Right atrium auricular region (tissue), 2 donors: ENCODE measurements around the gene CNGB1. TPM values are rescaled to one million over a fixed set of nuclear protein-coding genes. Genes with fewer than 3 reads are reported as not detected.

Experiments
- DNase-seq: peaks from one replicate; pipeline ENCODE4 v3.0.0-alpha.2; 2019; ENCODE audit warnings: low spot score
- H3K27ac ChIP-seq, 2 donors: fragments of 200-600 bp; sonication (generic); 1 replicate in 1 of 2; 2 replicates in 1 of 2; pipeline ENCODE4 v1.5.1; 2016 to 2019
- H3K27me3 ChIP-seq, 2 donors: fragments of 200-600 bp; sonication (generic); one replicate each; pipeline versions ENCODE4 v1.5.1 to v1.6.0; 2017 to 2019
- H3K36me3 ChIP-seq: fragments of 200-600 bp; sonication (generic); one replicate; pipeline ENCODE4 v1.5.1; 2016
- H3K4me1 ChIP-seq, 2 donors: fragments of 200-600 bp; sonication (generic); one replicate each; pipeline versions ENCODE4 v1.5.1 to v1.6.0; 2017 to 2019
- H3K4me3 ChIP-seq, 2 donors: fragments of 200-600 bp; sonication (generic); 1 replicate in 1 of 2; 2 replicates in 1 of 2; pipeline ENCODE4 v1.5.1; 2017 to 2019; ENCODE audit warnings: mild to moderate bottlenecking in 1 of 2, moderate library complexity in 1 of 2
- H3K9me3 ChIP-seq, 2 donors: fragments of 200-600 bp; sonication (generic); one replicate each; pipeline ENCODE4 v1.5.1; 2019
- total RNA-seq, 2 donors: library from RNA; depleted of rRNA; stranded (reverse); fragments of >200 nt; gene quantifications; one replicate each; pipeline ENCODE4 v1.1.0, GENCODE V29; 2016
- TF ChIP-seq, protein P1 (sequence below), 2 donors: fragments of 200-600 bp; sonication (generic); IDR thresholded peaks; one replicate each; pipeline ENCODE4 v1.5.1; 2019; ENCODE audit warnings: antibody characterized with exemption in 2 of 2

CNGB1 gene
- total RNA-seq, 2 donors from 2014 or later = not detected

DNA sequence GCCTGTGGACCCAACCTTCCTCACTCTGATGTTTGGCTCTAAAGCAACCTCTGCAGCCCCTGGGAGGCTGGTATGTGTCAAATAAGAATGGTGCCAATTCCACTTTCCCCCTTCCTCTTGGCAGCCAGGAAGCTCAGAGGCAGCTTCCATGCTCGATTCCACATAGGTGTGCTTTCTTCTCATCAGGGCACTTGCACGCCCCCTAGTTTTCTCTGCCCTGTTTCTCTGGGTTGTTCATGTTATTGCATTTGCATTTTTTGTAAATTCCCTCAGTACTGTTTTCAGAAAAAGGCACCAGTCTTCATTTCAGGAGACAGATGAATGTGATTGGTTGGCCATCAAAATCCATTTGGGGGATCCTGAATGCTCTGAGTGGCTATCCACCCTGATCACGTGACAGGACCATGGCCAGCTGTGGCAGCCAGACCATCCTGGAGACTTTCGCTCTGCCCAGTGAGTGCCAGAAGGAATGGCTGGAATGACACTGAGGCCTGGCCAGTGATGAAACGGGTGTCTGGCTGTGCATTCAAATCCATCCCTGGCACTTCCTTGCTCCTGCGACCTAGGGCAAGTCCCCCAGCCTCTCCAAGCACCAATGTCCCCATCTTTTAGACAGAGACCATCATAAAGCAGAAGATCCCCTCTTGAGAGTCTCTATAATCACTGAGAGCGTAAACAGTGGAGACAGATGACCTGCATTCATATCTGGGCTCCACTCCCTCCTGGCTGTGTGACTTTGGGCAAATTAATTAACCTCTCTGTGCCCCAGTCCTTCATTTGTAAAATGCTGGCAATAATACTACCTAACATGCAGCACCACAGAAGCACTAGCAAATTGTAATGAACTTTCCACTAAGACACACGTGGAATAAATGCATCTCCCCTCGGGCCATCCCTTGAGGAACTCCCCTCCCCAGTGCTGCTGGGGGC is 56.4 kb downstream of the CNGB1 start:
- no peak for DNase-seq
- Histone ChIP-seq H3K9me3 (no peaks in the 10 kb centered on the region), H3K4me3 (no peak overlapping the region), H3K27me3 (no peaks in the 10 kb centered on the region), H3K4me1 (no peaks in the 10 kb centered on the region), H3K27ac (no peak overlapping the region), H3K36me3 (no peaks in the 10 kb centered on the region)
- TF ChIP-seq, protein P1, sequence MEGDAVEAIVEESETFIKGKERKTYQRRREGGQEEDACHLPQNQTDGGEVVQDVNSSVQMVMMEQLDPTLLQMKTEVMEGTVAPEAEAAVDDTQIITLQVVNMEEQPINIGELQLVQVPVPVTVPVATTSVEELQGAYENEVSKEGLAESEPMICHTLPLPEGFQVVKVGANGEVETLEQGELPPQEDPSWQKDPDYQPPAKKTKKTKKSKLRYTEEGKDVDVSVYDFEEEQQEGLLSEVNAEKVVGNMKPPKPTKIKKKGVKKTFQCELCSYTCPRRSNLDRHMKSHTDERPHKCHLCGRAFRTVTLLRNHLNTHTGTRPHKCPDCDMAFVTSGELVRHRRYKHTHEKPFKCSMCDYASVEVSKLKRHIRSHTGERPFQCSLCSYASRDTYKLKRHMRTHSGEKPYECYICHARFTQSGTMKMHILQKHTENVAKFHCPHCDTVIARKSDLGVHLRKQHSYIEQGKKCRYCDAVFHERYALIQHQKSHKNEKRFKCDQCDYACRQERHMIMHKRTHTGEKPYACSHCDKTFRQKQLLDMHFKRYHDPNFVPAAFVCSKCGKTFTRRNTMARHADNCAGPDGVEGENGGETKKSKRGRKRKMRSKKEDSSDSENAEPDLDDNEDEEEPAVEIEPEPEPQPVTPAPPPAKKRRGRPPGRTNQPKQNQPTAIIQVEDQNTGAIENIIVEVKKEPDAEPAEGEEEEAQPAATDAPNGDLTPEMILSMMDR (IDR thresholded peaks at IDR 0.05) = no peak

GRCh38 chr16:57912529-57913260 is 58.2 kb downstream of the CNGB1 start:
- H3K27ac ChIP-seq = no peak overlapping the region
- H3K4me1 ChIP-seq = no peaks in the 10 kb centered on the region
- no peaks in the 10 kb centered on the region for H3K27me3 ChIP-seq
- TF ChIP-seq, protein P1 (IDR thresholded peaks at IDR 0.05) = no peak
- no peaks in the 10 kb centered on the region for H3K36me3 ChIP-seq
- H3K4me3 ChIP-seq = no peak overlapping the region
- no peak for DNase-seq
- H3K9me3 ChIP-seq = no peaks in the 10 kb centered on the region

- no peaks in the 10 kb centered on the region for H3K4me1 ChIP-seq
- H3K9me3 ChIP-seq = no peaks in the 10 kb centered on the region
- no peak for DNase-seq
- no peaks in the 10 kb centered on the region for H3K36me3 ChIP-seq
- TF ChIP-seq, protein P1 (IDR thresholded peaks at IDR 0.05) = no peak
- H3K4me3 ChIP-seq = no peak overlapping the region
- no peak overlapping the region for H3K27ac ChIP-seq
- H3K27me3 ChIP-seq = no peaks in the 10 kb centered on the region
These were observed 59.2 kb downstream of the CNGB1 start for GRCh38 chr16:57911743-57912142.

DNA sequence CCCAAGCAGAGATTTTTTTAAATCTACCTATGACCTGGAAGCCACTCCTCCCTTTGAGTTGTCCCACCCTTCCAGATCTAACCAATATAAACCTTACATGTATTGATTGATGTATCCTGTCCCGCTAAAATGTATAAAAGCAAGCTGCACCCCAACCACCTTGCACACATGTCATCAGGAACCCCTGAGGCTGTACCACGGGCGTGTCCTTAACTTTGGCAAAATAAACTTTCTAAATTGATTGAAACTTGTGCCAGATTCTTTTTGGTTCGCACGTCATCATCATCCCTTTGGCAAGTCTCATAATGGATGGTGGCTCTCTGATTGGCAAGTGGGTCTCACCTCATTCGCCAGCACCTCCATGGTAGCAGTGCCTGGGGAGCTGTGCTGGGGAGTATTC is 60.2 kb downstream of the CNGB1 start:
- no peak for DNase-seq
- Histone ChIP-seq H3K4me1 (no peaks in the 10 kb centered on the region), H3K27ac (no peak overlapping the region), H3K9me3 (no peaks in the 10 kb centered on the region), H3K4me3 (no peak overlapping the region), H3K27me3 (no peaks in the 10 kb centered on the region), H3K36me3 (no peaks in the 10 kb centered on the region)
- TF ChIP-seq, protein P1 (IDR thresholded peaks at IDR 0.05) = no peak

DNA sequence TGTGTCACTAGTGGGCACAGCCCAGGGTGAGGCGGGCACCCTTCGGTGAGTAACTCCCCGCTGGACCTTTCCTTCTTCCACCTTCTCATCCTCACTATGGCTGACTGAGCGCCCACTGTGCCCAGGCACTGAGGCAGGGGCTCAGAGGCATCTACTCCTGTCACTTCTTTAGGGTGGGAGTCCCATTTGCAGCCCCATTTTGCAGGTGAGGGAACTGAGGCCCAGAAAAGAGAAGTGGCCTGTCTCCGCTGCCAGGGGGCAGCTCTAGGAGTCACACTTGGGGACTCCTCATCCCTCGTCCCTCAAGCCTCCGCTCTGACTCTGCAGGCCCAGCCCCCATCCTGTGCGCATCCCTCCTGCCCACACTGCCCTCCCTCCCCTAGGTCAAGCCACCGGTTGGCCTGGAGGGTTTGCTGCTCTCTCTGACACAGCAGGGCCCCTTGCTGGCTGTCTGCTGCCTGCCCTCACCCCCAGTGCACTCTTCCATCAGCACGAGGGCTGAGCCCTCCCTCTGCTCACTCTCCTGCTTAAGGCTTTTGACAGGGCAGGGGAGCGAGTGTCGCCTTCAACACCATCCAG is 62.4 kb downstream of the CNGB1 start:
- no peak for DNase-seq
- no peaks in the 10 kb centered on the region for H3K9me3 ChIP-seq
- H3K4me1 ChIP-seq = no peaks in the 10 kb centered on the region
- TF ChIP-seq, protein P1 (IDR thresholded peaks at IDR 0.05) = no peak
- H3K36me3 ChIP-seq = no peaks in the 10 kb centered on the region
- H3K27me3 ChIP-seq = no peaks in the 10 kb centered on the region
- no peak overlapping the region for H3K4me3 ChIP-seq
- H3K27ac ChIP-seq = no peak overlapping the region
